Right lobe of liver (tissue), 4 donors: Measurements from ENCODE around the gene ADAM10.

Source experiments
- POLR2A ChIP-seq: fragments of 450-650 bp; IDR thresholded peaks from one replicate; pipeline ENCODE4 v1.6.1; 2017; ENCODE audit warnings: antibody characterized with exemption, mild to moderate bottlenecking
- TF ChIP-seq, protein P1 (sequence below), 4 donors: fragments of 200-600 bp in 3 of 4; fragments of 450-650 bp in 1 of 4; IDR thresholded peaks; one replicate each; pipeline versions ENCODE4 v1.5.1 to v1.8.0; 2016 to 2022; ENCODE audit warnings: antibody characterized with exemption in 4 of 4, mild to moderate bottlenecking in 2 of 4
- donor health status: DM: no; HTN: no; CAD: no.
- donor health status: DM: no; HTN: no; CAD: no.
- donor health status: DM: no; HTN: yes; CAD: no.

DNA sequence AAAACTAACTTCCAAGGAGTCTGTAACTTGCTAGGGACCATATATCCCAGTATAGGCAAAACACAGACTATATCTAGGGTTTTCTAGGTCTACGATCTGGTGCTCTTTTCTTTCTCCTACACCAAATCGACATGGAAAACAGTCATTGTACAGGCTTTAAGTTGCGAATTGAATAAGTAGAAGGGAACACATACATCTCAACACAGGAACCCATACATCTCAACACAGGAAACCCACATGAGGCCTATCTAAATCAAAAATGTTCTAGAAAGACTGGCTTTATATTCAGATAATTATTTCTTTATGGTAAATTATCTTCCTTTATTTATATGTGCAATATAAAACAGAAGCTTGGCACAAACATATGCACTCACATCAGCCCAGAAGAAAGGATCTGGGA is 126.6 kb downstream of the ADAM10 start:
- TF ChIP-seq, protein P1, sequence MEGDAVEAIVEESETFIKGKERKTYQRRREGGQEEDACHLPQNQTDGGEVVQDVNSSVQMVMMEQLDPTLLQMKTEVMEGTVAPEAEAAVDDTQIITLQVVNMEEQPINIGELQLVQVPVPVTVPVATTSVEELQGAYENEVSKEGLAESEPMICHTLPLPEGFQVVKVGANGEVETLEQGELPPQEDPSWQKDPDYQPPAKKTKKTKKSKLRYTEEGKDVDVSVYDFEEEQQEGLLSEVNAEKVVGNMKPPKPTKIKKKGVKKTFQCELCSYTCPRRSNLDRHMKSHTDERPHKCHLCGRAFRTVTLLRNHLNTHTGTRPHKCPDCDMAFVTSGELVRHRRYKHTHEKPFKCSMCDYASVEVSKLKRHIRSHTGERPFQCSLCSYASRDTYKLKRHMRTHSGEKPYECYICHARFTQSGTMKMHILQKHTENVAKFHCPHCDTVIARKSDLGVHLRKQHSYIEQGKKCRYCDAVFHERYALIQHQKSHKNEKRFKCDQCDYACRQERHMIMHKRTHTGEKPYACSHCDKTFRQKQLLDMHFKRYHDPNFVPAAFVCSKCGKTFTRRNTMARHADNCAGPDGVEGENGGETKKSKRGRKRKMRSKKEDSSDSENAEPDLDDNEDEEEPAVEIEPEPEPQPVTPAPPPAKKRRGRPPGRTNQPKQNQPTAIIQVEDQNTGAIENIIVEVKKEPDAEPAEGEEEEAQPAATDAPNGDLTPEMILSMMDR (IDR thresholded peaks at IDR 0.05), result no peak
- no peak for TF ChIP-seq POLR2A
